Gastrocnemius medialis (tissue), 4 donors: ENCODE data around the gene CNGB1. TPM values are rescaled to one million over a fixed set of nuclear protein-coding genes. Genes with fewer than 3 reads are reported as not detected.
"Not testable (repeated sequence)": the region's sequence is repeated elsewhere in the genome, so short reads cannot be mapped to it uniquely, and the experiment has no call there.

Source experiments
- ATAC-seq, 2 donors: fragments of 150-250 bp; one replicate each; pipeline ENCODE4 v1.9.1; 2016
- DNase-seq, 2 donors: peaks; one replicate each; pipeline ENCODE4 v3.0.0-alpha.2; 2019
- H3K27ac ChIP-seq, 4 donors: fragments of 200-600 bp; sonication (generic); 1 replicate in 1 of 4; 2 replicates in 3 of 4; pipeline ENCODE4 v1.5.1; 2016 to 2018; ENCODE audit warnings: mild to moderate bottlenecking in 2 of 4, moderate library complexity in 1 of 4
- H3K27me3 ChIP-seq, 3 donors: fragments of 200-600 bp; sonication (generic) in 2 of 3; 1 replicate in 1 of 3; 2 replicates in 2 of 3; pipeline versions ENCODE4 v1.5.1 to v1.6.0; 2016 to 2019; ENCODE audit warnings: mild to moderate bottlenecking in 1 of 3, moderate library complexity in 1 of 3
- H3K36me3 ChIP-seq, 2 donors: fragments of 200-600 bp; sonication (generic) in 1 of 2; one replicate each; pipeline ENCODE4 v1.5.1; 2017 to 2018
- H3K4me1 ChIP-seq, 2 donors: fragments of 200-600 bp; sonication (generic) in 1 of 2; one replicate each; pipeline ENCODE4 v1.5.1; 2016 to 2017; ENCODE audit warnings: mild to moderate bottlenecking in 2 of 2
- H3K4me3 ChIP-seq, 4 donors: fragments of 200-600 bp; sonication (generic) in 3 of 4; 1 replicate in 1 of 4; 2 replicates in 3 of 4; pipeline ENCODE4 v1.5.1; 2016 to 2019; ENCODE audit warnings: mild to moderate bottlenecking in 2 of 4
- H3K9me3 ChIP-seq, 3 donors: fragments of 200-600 bp; sonication (generic) in 2 of 3; 1 replicate in 1 of 3; 2 replicates in 2 of 3; pipeline ENCODE4 v1.5.1; 2016 to 2019
- CTCF ChIP-seq, 5 experiments: fragments of 450-650 bp in 3 of 5; fragments of 200-600 bp in 2 of 5; sonication (generic) in 2 of 5; IDR thresholded peaks in 4 of 5; conservative IDR thresholded peaks in 1 of 5; 1 replicate in 4 of 5; 2 replicates in 1 of 5; pipeline ENCODE4 v1.5.1; 2016 to 2019; ENCODE audit warnings: antibody characterized with exemption in 5 of 5, mild to moderate bottlenecking in 3 of 5, moderate library complexity in 3 of 5
- POLR2A ChIP-seq, 2 donors: fragments of 450-650 bp; IDR thresholded peaks; one replicate each; pipeline ENCODE4 v1.6.1; 2017; ENCODE audit warnings: antibody characterized with exemption in 2 of 2, mild to moderate bottlenecking in 2 of 2, moderate library complexity in 2 of 2
- in situ Hi-C, 4 donors: fragments of 200-750 bp; cut with MboI; loops; one replicate each; pipeline versions ENCODE4 v1.15.0 to v1.8.0; 2017; ENCODE audit warnings: low sequenced_read_pairs in 4 of 4
- intact Hi-C: fragments of 100-400 bp; cut with DNase I; formaldehyde crosslinking; loops from one replicate; pipeline ENCODE4 v1.15.1; 2023; ENCODE audit warnings: low total_unique reads
- total RNA-seq, 4 donors: library from RNA; depleted of rRNA; stranded (reverse); fragments of >200 nt; gene quantifications; one replicate each; pipeline versions ENCODE4 v1.1.0 to v1.2.3, GENCODE V29; 2016

CNGB1 gene
- total RNA-seq, 4 donors from 2014 or later: not detected

GRCh38 chr16:57843400-57843799 lies 127.5 kb downstream of the CNGB1 start:
- H3K9me3 ChIP-seq: no peaks in the 10 kb centered on the region
- intact Hi-C loops: no loop called here
- H3K4me1 ChIP-seq: no peaks in the 10 kb centered on the region
- ATAC-seq (no peak), DNase-seq (no peak)
- H3K4me3 ChIP-seq: no peak overlapping the region
- no peaks in the 10 kb centered on the region for H3K36me3 ChIP-seq
- in situ Hi-C loops: no loop called here
- H3K27ac ChIP-seq: no peak overlapping the region
- TF ChIP-seq POLR2A (IDR thresholded peaks at IDR 0.05): no peak
- no peak for TF ChIP-seq CTCF (IDR thresholded peaks at IDR 0.05 in 4 of 5, conservative IDR thresholded peaks at IDR 0.05 in 1 of 5)
- H3K27me3 ChIP-seq: no peaks in the 10 kb centered on the region

GRCh38 chr16:57842601-57843000 lies 128.3 kb downstream of the CNGB1 start:
- in situ Hi-C loops: no loop called here
- Histone ChIP-seq H3K27ac (no peak overlapping the region), H3K4me3 (no peak overlapping the region), H3K9me3 (no peaks in the 10 kb centered on the region), H3K36me3 (no peaks in the 10 kb centered on the region), H3K27me3 (no peaks in the 10 kb centered on the region), H3K4me1 (no peaks in the 10 kb centered on the region)
- ATAC-seq (no peak), DNase-seq (no peak)
- intact Hi-C loops: no loop called here
- TF ChIP-seq CTCF (IDR thresholded peaks at IDR 0.05 in 4 of 5, conservative IDR thresholded peaks at IDR 0.05 in 1 of 5): no peak

GRCh38 chr16:57840833-57841232 lies 130.1 kb downstream of the CNGB1 start:
- TF ChIP-seq CTCF (IDR thresholded peaks at IDR 0.05 in 4 of 5, conservative IDR thresholded peaks at IDR 0.05 in 1 of 5): no peak
- no peak for TF ChIP-seq POLR2A (IDR thresholded peaks at IDR 0.05)
- Histone ChIP-seq H3K27ac (no peak overlapping the region), H3K4me1 (no peaks in the 10 kb centered on the region), H3K9me3 (no peaks in the 10 kb centered on the region), H3K36me3 (no peaks in the 10 kb centered on the region), H3K27me3 (no peaks in the 10 kb centered on the region), H3K4me3 (no peak overlapping the region)
- in situ Hi-C loops (no loop called here), intact Hi-C loops (no loop called here)
- DNase-seq (no peak), ATAC-seq (no peak)

DNA sequence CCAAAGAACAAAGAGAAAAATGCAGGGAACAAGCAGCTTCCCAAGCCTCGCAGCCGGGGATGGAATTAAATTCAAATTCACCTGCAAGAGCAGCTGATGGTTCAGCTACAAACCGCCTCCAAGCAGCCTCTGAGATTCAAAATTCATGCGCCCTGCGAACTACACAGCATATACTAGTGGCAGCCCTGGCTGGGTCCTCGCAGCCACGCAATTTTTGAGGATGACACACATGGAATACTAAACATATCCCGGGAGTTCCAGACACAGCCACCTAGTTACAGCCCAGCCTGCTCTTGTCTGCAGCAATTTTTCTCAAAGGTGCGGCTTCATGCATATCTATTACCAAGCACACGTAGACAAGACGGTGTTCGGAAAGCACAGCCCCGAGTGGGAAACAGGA lies 132.8 kb downstream of the CNGB1 start:
- in situ Hi-C loops: no loop called here
- Histone ChIP-seq H3K9me3 (no peaks in the 10 kb centered on the region), H3K27me3 (no peaks in the 10 kb centered on the region), H3K4me1 (no peaks in the 10 kb centered on the region), H3K4me3 (no peak overlapping the region), H3K27ac (no peak overlapping the region), H3K36me3 (no peaks in the 10 kb centered on the region)
- ATAC-seq (no peak), DNase-seq (no peak)
- intact Hi-C loops: no loop called here
- no peak for TF ChIP-seq CTCF (IDR thresholded peaks at IDR 0.05 in 4 of 5, conservative IDR thresholded peaks at IDR 0.05 in 1 of 5)
- no peak for TF ChIP-seq POLR2A (IDR thresholded peaks at IDR 0.05)

- H3K36me3 ChIP-seq: no peaks in the 10 kb centered on the region
- H3K4me1 ChIP-seq: no peaks in the 10 kb centered on the region
- H3K4me3 ChIP-seq: no peak overlapping the region
- no peaks in the 10 kb centered on the region for H3K9me3 ChIP-seq
- H3K27me3 ChIP-seq: no peaks in the 10 kb centered on the region
- no peak overlapping the region for H3K27ac ChIP-seq
- intact Hi-C loops (no loop called here), in situ Hi-C loops (no loop called here)
- ATAC-seq (no peak), DNase-seq (no peak)
- TF ChIP-seq CTCF (IDR thresholded peaks at IDR 0.05 in 4 of 5, conservative IDR thresholded peaks at IDR 0.05 in 1 of 5): no peak
- TF ChIP-seq POLR2A (IDR thresholded peaks at IDR 0.05): no peak
Observed at GRCh38 chr16:57837305-57838125, 133.4 kb downstream of the CNGB1 start.

DNA sequence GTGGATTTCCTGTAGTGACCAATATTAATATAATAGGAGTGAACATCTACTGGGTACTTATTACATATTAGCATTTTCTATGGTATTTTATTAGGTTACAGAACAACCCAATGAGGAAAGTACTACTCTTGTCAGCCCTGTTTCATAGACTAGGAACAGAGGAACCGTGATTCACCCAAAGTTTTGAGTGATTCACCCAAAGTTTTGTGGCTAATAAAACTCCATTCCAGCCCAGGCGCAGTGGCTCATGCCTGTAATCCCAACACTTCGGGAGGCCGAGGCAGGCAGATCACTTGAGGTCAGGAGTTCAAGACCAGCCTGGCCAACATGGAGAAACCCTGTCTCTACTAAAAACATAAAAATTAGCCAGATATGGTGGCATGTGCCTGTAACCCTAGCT lies 135.5 kb downstream of the CNGB1 start:
- H3K4me1 ChIP-seq, intact Hi-C loops, ATAC-seq, H3K27me3 ChIP-seq, H3K36me3 ChIP-seq, H3K9me3 ChIP-seq, in situ Hi-C loops, DNase-seq, H3K27ac ChIP-seq, H3K4me3 ChIP-seq: not testable (repeated sequence)
